ENCODE data around the gene KRT72.

- no peak for TF ChIP-seq POLR2AphosphoS5 (IDR thresholded peaks at IDR 0.05; ENCODE audit: low read depth, low read length)
- TF ChIP-seq CTCF (IDR thresholded peaks at IDR 0.05 in 2 of 3, conservative IDR thresholded peaks at IDR 0.05 in 1 of 3; ENCODE audit: borderline replicate concordance in 1 of 3, insufficient read depth in 1 of 3, low read depth in 2 of 3, low read length in 2 of 3): no peak
- no peak for TF ChIP-seq SIN3A (IDR thresholded peaks at IDR 0.05; ENCODE audit: low read depth)
- TF ChIP-seq JUND (IDR thresholded peaks at IDR 0.05): no peak
- TF ChIP-seq POLR2A (IDR thresholded peaks at IDR 0.05; ENCODE audit: borderline replicate concordance, extremely low read depth, insufficient read depth, insufficient read length): no peak
- TF ChIP-seq SRF (IDR thresholded peaks at IDR 0.05; ENCODE audit: low read depth): no peak
- no peak for TF ChIP-seq CEBPB (IDR thresholded peaks at IDR 0.05; ENCODE audit: low read depth)
- TF ChIP-seq YY1 (IDR thresholded peaks at IDR 0.05; ENCODE audit: extremely low read depth, insufficient replicate concordance, low read depth, low read length): no peak
- no peak for TF ChIP-seq EZH2 (IDR thresholded peaks at IDR 0.05)
- TF ChIP-seq EGR1 (IDR thresholded peaks at IDR 0.05; ENCODE audit: low read depth): no peak
- no peak for TF ChIP-seq EZH2phosphoT487 (IDR thresholded peaks at IDR 0.05; ENCODE audit: borderline replicate concordance)
- no peak for TF ChIP-seq SP1 (IDR thresholded peaks at IDR 0.05; ENCODE audit: low read depth)
- TF ChIP-seq MAX (IDR thresholded peaks at IDR 0.05): no peak
Observed at GRCh38 chr12:52551216-52551865, 49.9 kb downstream of the KRT72 start.

Data from HCT116 (cell line).